Superior temporal gyrus (tissue), 1 donor: ENCODE results near the gene TMEM30B.
"Not testable (repeated sequence)": the region's sequence is repeated elsewhere in the genome, so short reads cannot be mapped to it uniquely, and the experiment has no call there.

Experiments
- DNase-seq: peaks from one replicate; pipeline ENCODE4 v3.0.0-alpha.2; 2016; ENCODE audit errors: extremely low spot score

The TMEM30B gene

GRCh38 chr14:61266891-61267740, 14.0 kb downstream of the TMEM30B start:
- DNase-seq, result no peak

- no peak for DNase-seq
Measured at GRCh38 chr14:61266436-61266835, 14.7 kb downstream of the TMEM30B start.

GRCh38 chr14:61264651-61265050, 16.5 kb downstream of the TMEM30B start:
- no peak for DNase-seq

- DNase-seq, result no peak
Measured at GRCh38 chr14:61264010-61264571, 17.0 kb downstream of the TMEM30B start.

GRCh38 chr14:61262082-61262481, 19.1 kb downstream of the TMEM30B start:
- no peak for DNase-seq

GRCh38 chr14:61260939-61261776, 20.0 kb downstream of the TMEM30B start:
- no peak for DNase-seq

GRCh38 chr14:61258985-61259384, 22.2 kb downstream of the TMEM30B start:
- DNase-seq, result no peak

- DNase-seq, result no peak
Measured at GRCh38 chr14:61257469-61258057, 23.6 kb downstream of the TMEM30B start.

- no peak for DNase-seq
Measured at GRCh38 chr14:61256826-61257468, 24.2 kb downstream of the TMEM30B start.

GRCh38 chr14:61255968-61256367, 25.2 kb downstream of the TMEM30B start:
- no peak for DNase-seq

GRCh38 chr14:61254808-61255526, 26.2 kb downstream of the TMEM30B start:
- DNase-seq, result no peak

GRCh38 chr14:61253064-61253738, 27.9 kb downstream of the TMEM30B start:
- DNase-seq, result no peak

- peak; percentile 90 for DNase-seq
Measured at GRCh38 chr14:61252369-61253063, 28.6 kb downstream of the TMEM30B start.

GRCh38 chr14:61250063-61250462, 31.1 kb downstream of the TMEM30B start:
- DNase-seq, result no peak

- no peak for DNase-seq
Measured at GRCh38 chr14:61247935-61248334, 33.2 kb downstream of the TMEM30B start.

- no peak for DNase-seq
Measured at GRCh38 chr14:61246721-61247120, 34.4 kb downstream of the TMEM30B start.

GRCh38 chr14:61244009-61244408, 37.1 kb downstream of the TMEM30B start:
- DNase-seq, result no peak

GRCh38 chr14:61240206-61240605, 40.9 kb downstream of the TMEM30B start:
- DNase-seq, result no peak

GRCh38 chr14:61239285-61239684, 41.9 kb downstream of the TMEM30B start:
- not testable (repeated sequence) for DNase-seq
